Measurements from ENCODE around the gene PSMD6. TPM values are rescaled to one million over a fixed set of nuclear protein-coding genes. Genes with fewer than 3 reads are reported as not detected.

Gene PSMD6
- total RNA-seq, 1 experiment from 2014 or later, result 61.8 TPM

DNA sequence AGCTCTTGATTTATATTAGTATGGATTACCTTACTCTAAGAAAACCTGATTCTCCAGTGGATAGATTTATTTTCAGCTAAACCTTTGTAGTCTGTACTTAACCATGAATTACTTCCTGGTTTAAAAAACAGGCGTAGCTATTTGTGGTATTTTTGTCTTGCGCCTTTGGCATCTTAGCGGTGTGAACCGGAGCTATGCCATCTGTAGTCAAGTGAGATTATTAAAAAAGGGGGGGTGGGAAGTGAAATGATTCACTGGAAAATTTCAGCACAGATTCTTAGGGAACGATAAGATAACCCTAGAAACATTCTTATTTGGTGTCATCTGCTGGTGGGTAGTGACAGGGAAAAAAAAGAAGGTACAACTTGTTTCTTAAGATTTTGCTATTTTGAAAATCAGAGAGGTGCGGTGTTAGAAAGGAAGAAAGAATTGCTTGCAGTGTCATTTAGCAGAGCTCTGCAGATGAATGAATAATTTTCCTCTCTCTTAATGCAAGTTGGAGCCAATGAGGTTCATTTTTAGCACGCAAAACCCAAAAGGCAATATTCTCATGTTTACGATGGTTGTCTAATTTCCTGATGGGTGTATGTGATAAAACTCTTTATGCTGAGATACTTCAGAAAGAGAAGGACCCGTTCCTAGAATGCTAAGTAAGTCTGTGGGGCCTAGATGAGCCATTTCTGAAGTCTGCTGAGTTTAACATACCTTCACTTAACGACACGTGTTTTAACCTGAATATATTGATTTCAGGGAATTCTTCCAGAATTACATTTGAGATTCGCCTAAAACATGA, 44.0 kb downstream of the PSMD6 start:
- DNase-seq (ENCODE audit: low spot score), result peak; percentile 29

DNA sequence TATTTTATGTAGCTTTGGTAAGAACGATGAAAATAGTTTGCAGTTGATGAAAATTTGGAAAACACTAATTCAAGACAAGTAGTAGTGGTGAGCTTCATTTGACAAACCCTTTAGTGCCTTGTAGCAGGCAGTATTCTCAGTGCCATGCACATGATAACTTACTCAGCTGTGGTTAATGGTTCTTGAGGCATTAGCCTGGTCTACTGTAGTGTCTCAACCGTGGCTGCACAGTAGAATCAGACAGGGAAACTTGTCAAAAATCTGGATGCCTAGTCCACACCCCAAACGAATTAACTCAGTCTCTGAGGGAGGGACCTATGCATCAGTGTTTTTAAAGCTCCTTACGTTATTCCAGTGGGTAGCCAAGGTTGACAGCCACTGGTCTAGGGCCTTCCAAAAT, 45.4 kb downstream of the PSMD6 start:
- DNase-seq (ENCODE audit: low spot score), result no peak

DNA sequence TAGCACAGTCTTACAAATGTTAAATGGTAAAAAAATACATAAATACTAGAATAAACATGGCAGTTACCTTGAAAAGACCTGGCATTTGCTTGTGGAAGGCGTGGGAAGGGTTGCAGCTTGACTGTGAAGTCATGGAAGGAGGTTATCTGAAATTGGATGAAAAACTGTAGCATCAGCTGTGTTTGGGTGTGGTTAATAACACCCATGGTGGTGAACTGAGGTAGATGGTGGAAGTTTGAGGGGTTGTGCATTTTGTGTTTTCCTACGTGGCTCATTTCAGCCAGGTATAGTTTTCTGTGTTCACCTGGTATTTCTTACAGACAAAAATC, 46.5 kb downstream of the PSMD6 start:
- DNase-seq (ENCODE audit: low spot score), result no peak

DNA sequence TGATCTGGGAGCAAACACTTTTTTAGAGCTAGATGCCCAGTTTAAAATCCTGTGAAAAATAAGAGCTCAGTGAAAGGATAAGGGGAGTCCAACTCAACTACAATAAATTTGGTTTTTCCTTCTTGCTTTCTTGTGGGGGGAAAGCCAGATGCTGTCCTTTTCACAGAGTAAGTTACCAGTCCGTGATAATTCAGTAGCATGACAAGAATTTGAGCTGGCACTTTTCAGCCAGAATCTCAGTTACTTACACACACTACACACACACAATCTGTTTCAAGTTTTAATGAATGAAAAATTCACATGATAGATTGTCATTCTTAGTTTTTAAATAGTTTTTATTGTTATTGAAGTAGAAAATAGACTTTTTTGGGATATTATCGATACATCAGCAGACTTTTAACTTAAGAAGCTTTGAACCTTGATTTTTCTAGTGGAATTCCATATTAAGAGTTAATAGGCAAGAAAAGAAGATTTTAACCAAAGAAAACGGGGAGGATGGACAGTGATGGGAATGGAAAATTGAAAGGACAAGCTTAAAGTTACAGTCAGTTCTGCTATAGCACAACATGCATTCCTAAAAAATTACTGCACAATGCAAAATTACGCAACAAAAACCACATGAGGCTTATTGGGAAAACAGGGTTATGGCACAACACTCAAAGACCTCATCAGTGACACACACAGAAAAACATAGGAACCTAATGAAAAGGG, 47.0 kb downstream of the PSMD6 start:
- DNase-seq (ENCODE audit: low spot score), result no peak

DNA sequence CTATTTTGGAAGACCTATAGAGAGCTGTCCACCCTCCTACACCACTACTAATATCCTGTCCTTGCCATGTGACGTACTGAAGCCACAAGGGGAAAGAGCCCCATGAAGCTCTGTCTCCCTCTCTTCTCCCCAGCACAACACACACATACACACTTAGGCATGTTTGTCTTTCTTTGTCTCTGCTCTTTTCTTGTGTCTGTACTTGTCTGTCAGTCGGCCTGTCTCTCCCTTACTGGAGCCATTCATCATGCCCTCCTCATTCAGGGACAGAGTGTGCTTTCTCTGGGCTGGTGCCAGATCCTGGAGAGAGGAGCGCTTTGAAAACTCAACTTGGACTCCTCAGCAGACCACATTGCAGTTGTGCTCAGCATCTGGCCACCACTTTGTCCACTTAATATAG, 47.6 kb downstream of the PSMD6 start:
- no peak for DNase-seq (ENCODE audit: low spot score)

DNA sequence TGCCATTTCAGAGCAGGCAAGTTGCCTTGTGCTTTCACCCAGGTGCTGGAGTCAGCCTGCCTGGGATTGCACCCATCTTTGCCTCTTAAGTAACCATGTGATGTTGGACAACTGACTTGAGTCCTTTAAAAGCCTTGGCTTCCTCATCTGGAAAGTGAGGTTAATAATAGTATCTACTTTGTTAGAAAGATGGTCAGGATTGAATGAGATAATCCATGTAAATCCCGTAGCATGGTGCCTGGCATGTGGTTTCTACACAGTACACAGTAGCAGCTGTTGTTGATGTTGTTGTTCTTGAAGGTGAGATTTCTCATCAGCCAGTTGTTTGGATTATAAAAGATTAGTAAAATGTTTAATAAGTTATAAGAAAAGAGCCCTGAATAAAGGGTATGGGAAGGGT, 48.8 kb downstream of the PSMD6 start:
- DNase-seq (ENCODE audit: low spot score), result no peak

DNA sequence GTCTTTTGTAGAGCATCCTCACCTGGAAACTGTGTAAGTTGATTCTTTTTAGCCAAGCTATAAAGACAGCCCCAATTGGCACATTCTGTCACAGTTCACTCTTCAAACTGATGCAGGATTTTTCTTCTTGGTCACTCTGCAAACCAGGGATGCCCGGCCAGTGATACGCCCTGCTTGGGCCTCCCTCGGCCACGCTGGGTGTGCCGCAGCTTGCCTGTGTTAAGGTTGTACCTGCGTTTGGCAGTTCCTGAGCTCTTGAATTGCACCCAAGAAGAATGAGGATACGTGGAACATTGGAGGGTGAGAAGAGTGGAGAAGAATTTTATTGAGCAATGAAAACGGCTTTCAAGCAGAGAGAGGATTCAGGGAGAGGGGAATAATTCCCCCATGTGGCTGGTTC, 49.9 kb downstream of the PSMD6 start:
- no peak for DNase-seq (ENCODE audit: low spot score)

DNA sequence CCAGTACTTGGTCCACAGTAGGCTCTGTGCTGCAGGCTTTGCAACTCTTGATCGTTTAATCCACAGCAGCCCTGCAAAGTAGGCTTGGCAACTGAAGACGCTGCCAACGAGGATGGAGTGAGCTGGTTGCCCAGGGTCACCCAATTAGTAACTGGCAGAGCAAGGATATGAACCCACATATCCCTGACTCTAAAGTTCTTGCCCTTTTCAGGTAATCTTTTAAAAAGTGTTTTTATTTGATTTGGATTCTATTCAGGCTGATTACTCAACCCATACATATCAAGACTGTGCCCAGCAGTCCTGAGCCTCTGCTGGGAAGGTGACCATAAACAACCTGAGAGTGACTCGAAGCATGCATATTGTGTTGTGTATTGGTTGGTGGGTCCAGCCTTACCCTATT, 50.3 kb downstream of the PSMD6 start:
- no peak for DNase-seq (ENCODE audit: low spot score)

DNA sequence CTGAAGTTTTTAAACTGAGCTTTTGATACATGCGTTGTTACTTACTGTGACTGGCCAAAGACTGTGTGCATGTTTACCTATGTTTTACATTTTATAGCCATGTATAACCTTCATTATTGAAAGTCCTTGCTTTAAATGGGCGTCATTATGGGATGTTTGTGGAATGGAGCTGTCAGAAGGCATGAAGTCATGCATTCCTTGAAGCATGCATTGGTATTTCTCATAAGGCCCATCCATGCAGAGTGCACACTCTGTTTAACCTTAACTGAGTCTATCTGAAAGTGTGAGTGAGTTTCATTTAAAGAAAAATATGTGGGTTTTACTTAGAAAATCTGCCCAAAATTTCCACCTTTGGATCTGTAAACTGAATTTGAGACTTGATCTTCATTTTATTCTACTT, 51.1 kb downstream of the PSMD6 start:
- DNase-seq (ENCODE audit: low spot score), result no peak

DNA sequence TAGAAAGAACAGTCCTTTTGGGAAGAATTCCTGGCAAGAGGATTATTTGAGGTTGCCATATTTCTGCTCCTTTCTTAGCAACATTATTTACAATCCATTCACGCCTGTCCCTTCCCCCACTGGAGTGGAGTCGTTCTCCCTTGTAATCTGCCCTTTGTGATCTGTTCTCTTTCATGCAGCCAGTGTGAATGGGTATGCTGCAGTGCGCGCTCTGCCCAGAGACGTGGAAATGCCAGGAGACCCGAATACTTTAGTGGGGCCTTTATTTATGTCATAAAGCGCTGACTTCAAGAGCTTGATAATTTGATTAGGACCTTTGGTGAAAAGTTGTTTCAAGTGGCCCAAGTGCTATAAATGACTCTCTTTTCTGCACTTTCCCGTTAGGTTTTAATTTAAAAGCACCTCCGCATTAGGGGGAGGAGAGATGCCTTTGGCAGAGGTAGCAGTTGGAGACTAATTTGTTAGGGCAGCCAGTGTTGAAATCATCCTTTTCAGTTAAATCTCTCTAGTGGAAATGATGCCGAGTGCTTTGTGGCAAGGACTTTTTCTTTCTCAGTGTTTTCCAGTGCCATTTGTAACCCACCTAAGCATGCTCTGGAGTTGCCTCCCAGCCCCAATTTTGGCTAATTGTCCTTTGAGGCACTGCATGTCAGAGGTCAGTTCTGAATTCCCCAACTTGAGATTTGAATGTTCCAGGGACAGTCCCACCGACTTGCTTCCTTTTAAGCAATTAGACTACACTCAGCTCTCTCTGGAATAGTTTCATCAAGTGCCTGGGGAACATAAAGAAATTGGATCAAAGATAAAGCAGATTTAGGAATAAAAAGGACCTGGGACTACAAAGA, 52.4 kb downstream of the PSMD6 start:
- DNase-seq (ENCODE audit: low spot score), result no peak

DNA sequence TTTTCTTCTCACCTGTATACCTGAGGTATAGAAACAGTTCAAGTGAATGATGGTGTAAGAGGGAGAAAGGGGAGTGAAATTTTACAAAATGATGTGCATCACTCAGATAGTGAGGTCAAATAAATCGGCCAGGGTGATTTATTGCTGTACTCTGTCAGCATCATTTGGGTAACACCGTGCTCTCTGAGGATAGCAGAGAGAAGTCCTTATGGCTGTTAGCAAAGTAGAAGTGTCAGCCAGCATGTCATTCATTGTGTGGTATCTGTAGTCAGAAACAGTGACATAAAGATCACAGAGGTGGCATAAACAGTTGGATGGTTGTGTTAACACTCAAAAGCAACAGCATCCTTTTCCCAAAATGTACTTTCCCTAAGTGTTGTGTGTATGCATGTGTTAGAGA, 53.4 kb downstream of the PSMD6 start:
- DNase-seq (ENCODE audit: low spot score), result no peak

DNA sequence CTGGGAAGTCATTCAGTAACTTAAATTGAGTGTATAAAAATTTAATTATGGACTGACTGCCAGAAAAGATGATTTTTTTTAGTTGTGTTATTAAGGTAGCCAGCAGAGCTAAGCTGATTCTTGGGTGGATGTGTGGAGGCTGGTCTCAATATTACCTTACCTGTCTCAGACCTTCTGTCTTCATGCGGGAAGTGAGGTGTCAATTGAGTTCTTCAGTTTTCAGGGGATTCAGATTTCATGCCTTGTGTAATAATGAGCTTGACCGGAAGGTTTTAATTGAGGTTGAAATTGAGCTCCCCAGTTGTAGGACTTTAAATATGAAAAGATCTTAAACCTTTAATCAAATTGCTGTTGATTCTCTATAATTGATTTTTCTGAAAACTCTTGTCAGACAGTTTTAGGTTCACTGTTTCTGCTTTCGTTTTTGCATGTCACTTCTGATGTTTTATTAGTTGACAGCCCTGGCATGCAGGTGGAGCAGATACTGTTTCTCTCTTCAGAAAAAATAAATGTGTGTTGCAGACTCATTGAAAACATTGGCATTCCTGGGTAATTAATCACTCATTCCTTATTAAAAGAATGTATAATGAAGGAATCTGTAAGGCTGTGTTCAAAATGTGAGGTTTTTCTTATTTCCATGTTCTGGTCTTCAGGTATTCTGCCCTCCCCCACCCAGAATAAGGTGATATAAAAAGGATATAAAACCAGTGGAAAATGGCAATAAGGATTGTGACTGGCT, 54.5 kb downstream of the PSMD6 start:
- DNase-seq (ENCODE audit: low spot score), result no peak

DNA sequence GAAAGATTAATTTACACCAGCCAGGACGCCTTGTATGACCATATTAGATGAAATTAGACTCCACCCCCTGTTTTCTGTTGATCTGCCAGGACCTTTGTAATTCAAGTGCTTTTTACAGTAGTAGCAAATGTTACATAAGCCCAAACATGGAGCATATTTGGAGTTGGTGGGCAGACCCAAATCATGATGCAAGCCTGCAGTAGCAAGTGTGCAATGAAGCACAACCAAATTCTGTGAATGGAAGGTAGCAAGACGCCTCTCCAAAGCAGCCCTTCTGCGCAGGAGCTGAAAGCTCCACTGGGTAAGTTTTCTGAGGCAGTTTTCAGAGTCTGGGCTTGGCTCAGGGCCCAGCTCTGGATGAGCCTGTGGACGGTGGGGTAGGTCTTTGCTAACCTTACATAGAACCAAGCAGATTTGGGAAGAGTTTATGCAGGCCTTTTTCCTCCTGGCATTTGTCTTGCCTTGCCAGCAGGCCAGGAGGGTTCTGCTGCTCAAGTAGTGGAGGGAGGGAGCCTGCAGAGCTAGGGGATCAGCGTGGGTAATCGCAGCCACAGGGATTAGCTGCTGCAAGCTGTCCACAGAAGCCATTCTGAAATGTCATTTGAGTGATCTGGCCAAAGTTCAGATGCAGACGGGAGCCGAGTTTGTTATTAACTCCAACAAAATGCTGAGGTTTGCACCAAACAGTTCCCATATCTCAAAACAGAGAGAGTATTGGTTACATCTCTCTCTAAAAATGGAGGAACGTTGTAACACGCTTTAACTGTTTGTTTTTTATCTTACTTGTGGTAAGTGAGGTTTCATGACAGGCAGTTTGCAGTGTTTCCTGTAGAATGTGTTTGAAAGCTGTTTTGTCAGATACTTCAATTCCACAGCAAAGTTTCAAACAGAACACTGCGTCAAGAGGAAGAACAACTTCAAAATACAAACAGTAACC, 55.4 kb downstream of the PSMD6 start:
- peak; percentile 36 for DNase-seq (ENCODE audit: low spot score)

DNA sequence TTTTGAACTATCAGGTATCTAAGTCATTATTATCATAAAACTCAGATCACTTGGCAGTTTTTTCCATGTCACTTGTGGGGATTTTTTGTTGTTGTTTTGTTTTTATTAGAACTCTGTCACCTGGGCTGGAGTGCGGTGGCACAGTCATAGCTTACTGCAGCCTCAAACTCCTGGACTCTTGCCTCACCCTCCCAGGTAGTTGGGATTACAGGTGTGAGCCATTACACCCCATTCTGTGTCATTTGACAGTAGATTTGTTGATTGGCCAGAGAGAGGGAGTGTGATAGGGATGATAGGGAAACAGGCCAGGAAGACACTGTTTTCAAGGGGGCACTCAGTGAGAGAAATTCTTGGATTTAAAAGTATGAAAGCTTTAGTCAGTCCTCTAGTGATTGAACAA, 56.4 kb downstream of the PSMD6 start:
- DNase-seq (ENCODE audit: low spot score), result no peak

DNA sequence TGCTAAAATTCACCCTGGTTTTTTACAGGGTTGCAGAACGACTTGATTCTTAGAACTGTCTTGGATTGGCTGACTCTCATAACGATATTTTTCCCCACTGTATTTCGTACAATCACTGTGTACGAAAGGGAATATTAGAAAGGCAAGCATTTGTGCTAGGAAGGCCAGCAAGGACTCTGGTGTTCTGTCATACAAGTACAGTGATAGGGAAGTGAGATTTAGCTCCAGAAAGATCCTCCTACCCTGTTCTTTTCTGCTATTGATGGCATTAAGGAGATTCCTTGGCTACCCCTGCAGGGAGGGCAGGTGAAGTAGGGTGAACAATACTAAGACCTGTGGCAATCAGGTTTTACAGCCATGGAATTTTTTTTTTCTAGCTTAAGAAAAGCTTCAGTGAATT, 57.3 kb downstream of the PSMD6 start:
- no peak for DNase-seq (ENCODE audit: low spot score)

DNA sequence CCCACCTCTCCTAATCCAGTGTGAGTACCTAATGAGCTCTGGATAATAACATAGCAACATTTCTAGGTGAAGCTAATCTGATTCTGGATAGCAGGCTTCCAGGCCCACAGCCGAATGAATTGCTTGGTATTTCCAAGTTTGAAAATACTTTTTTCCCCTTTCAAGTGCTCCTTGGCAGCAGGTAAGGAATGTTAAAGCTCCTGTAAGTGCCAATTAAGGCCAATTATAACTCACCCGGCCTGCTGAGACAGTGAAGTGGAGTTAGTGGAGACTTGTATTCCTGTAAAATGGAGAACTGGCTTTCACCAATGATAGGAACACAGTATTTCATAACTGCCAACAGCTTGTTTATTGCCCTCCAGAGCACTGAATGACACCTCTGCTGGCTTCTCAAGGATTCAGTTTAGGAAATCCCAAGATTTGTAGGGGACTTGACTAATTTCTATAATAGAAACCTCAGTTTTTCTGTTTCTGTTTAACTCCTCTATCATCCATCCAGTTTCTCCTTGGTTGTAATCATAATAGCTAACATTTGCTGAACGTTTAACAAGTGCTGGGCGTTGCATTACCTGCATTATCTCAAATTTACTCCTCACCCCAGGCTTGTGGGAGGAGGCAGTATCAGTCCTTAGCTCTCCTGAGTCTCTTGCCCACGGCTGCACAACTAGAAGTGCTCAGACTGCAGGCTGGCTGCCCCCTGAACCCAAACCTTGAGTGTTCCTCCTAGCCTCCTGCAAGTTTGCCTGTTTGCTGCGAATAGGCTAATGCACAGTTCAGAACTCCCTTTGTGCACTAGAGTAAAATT, 58.4 kb downstream of the PSMD6 start:
- no peak for DNase-seq (ENCODE audit: low spot score)

DNA sequence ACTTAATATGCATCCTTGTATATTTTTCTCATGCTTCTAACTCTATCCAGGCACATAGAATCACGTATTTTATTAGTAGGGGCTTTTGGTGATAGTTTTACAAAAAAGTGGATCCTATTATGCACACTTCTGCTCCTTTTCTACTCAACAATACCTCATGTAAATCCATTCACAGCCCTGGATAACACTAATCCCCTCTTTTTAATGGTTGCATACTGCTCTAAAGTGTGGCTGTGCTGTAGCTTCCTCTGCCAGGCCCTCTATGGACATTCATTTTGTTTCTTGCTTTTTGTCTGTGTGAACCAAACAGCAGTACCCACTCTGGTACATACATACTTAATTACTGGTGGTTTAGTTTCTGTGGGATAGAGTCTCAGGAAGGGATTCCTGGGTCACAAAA, 59.8 kb downstream of the PSMD6 start:
- DNase-seq (ENCODE audit: low spot score), result no peak

DNA sequence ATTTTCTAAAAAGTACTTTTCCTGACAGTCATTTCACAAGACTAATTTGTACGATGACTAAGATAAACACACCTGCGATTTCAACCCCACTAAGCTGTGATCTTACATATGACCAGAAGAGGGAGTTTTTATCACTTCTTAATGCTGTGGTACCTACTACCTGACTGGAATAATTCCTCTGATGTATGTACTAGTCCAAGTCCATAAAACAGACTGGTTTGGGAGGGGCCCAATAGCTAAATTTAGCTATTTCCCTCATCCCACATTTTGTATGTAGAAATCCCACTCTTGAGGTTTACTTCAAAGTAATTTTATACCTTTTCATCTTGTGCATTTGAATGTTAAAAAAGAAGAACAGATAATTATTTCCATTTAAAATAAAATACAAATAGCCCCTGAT, 61.4 kb downstream of the PSMD6 start:
- DNase-seq (ENCODE audit: low spot score), result peak; percentile 71

Data from HT-29 (cell line).